SHP77 treated with DMSO at 0.1 percent for 48 hours (cell line): ENCODE results near the gene HBG2.
"Not testable (repeated sequence)": the region's sequence is repeated elsewhere in the genome, so short reads cannot be mapped to it uniquely, and the experiment has no call there.

Experiments
- DNase-seq: peaks from one replicate; lab custom pipeline; 2025; lab: John Stamatoyannopoulos, UW

HBG2 gene

GRCh38 chr11:5281596-5281995 lies 27.0 kb upstream of the HBG2 start:
- no peak for DNase-seq

GRCh38 chr11:5280582-5281102 lies 26.1 kb upstream of the HBG2 start:
- no peak for DNase-seq

GRCh38 chr11:5279471-5280090 lies 25.0 kb upstream of the HBG2 start:
- no peak for DNase-seq

GRCh38 chr11:5277807-5278382 lies 23.3 kb upstream of the HBG2 start:
- no peak for DNase-seq

GRCh38 chr11:5276697-5277096 lies 22.1 kb upstream of the HBG2 start:
- no peak for DNase-seq

- DNase-seq: no peak
Observed at GRCh38 chr11:5275369-5276110, 21.0 kb upstream of the HBG2 start.

GRCh38 chr11:5274395-5274794 lies 19.8 kb upstream of the HBG2 start:
- DNase-seq: no peak

- DNase-seq: no peak
Observed at GRCh38 chr11:5272395-5273017, 17.9 kb upstream of the HBG2 start.

- no peak for DNase-seq
Observed at GRCh38 chr11:5269715-5270147, 15.2 kb upstream of the HBG2 start, which contains the start of gene HBE1. HBE1 (minus strand) TSS chr11:5269945; CDS start chr11:5269890, 55 bp downstream.

- no peak for DNase-seq
Observed at GRCh38 chr11:5267033-5267563, 12.5 kb upstream of the HBG2 start.

- no peak for DNase-seq
Observed at GRCh38 chr11:5266609-5267008, 12.0 kb upstream of the HBG2 start.

GRCh38 chr11:5265832-5266231 lies 11.3 kb upstream of the HBG2 start:
- no peak for DNase-seq

- no peak for DNase-seq
Observed at GRCh38 chr11:5258543-5259262, 4.1 kb upstream of the HBG2 start.

- DNase-seq: no peak
Observed at GRCh38 chr11:5257296-5257695, 2.7 kb upstream of the HBG2 start.

- DNase-seq: not testable (repeated sequence)
Observed at GRCh38 chr11:5254023-5254422, 558 bp downstream of the HBG2 start.

GRCh38 chr11:5253440-5253839 lies 1.1 kb downstream of the HBG2 start:
- not testable (repeated sequence) for DNase-seq

GRCh38 chr11:5252919-5253265 lies 1.7 kb downstream of the HBG2 start:
- DNase-seq: no peak

- DNase-seq: no peak
Observed at GRCh38 chr11:5252192-5252918, 2.2 kb downstream of the HBG2 start.

- no peak for DNase-seq
Observed at GRCh38 chr11:5251746-5252145, 2.8 kb downstream of the HBG2 start.

GRCh38 chr11:5250543-5251204 lies 3.9 kb downstream of the HBG2 start:
- DNase-seq: no peak
